ENCODE results near the gene EGFR. TPM values are rescaled to one million over a fixed set of nuclear protein-coding genes. Genes with fewer than 3 reads are reported as not detected.

The EGFR gene
- total and polyA plus RNA-seq, 2 donors (not counting 3 experiments of a cell fraction or from before 2014, with no cell fraction given): 1.5 to 4.1 TPM

DNA sequence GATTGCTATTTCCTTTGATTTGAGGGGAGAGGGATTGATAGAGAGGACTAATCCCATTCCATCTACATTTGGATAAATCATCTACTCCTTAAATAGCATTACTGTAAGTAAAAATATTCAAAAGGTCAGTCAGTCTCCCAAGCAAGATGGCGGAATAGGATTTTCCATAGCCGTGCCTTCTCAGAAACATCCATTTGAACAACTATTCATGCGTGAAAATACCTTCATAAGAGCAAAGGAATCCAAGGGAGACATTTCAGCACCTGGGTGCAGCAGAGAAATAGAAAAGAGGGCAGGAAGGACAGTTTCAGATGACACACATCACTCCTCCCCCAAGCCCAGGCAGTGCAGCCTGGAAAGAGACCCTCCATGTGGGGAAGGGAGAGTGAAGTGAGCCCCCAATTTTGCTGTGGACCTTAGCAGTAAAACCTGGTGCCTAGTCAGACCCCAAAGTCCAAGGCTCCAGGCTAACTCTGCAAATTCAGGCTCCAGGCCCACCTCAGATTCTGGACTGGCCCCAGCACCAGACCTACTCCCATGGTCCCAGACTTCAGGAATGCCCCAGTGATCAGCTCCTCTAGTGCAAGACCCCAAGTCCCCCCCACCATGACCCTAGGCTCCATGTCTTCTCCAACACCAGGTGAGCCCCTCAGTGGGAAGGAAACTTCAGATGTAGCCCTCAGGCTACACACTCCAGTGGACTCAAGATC is 242.0 kb downstream of the EGFR start:
- Histone ChIP-seq H2AFZ (ENCODE audit: low read depth, low read length) (no peak overlapping the region), H3K9me1 (replicated peaks; ENCODE audit: control insufficient read depth, extremely low read depth, insufficient read depth, low read length) (no peaks in the 10 kb centered on the region), H4K20me1 (replicated peaks; ENCODE audit: control insufficient read depth, extremely low read depth, insufficient read depth, low read length) (no peaks in the 10 kb centered on the region), H3K27ac (ENCODE audit: insufficient read depth, low read depth, low read length) (no peak overlapping the region), H3K4me1 (ENCODE audit: control insufficient read depth, extremely low read depth, insufficient read depth, low read length) (no peaks in the 10 kb centered on the region), H3K36me3 (ENCODE audit: control insufficient read depth in 2 of 2, extremely low read depth in 1 of 2, insufficient read depth in 2 of 2, low read length in 2 of 2) (no peaks in the 10 kb centered on the region), H3K4me3 (replicated peaks in 1 of 3; ENCODE audit: insufficient read depth in 1 of 3, low read depth in 1 of 3, low read length in 3 of 3) (no peak overlapping the region), H3K4me2 (ENCODE audit: insufficient read depth, low read length) (no peak overlapping the region), H3K79me2 (ENCODE audit: control insufficient read depth, insufficient read depth, low read length) (no peaks in the 10 kb centered on the region), H3K27me3 (ENCODE audit: control insufficient read depth in 2 of 2, insufficient read depth in 2 of 2, low read length in 2 of 2) (peaks cover 18 to 47% of the 10 kb centered on the region in 2 experiments), H3K9me3 (replicated peaks; ENCODE audit: control insufficient read depth, insufficient read depth, low read length) (no peaks in the 10 kb centered on the region), H3K9ac (replicated peaks; ENCODE audit: extremely low read depth, insufficient read depth, low read length) (no peak overlapping the region)
- ChIA-PET POLR2A (no interaction called here), CTCF (interaction anchor here (1.1 kb wide), 1 partner anchor 9 kb away, joined by 3 read pairs; no protein-coding TSS in a partner anchor)
- FAIRE-seq (no peak), DNase-seq (ENCODE audit: low read depth, low spot score) (no peak)
- intact Hi-C loops (cut with micrococcal nuclease) (no loop called here), dilution Hi-C loops (cut with MboI; ENCODE audit: extremely low pct_ligation_motif_present, low sequenced_read_pairs) (no loop called here)
- BruUV-seq (replicated peaks): no TSS peak
- TF ChIP-seq MYC (IDR thresholded peaks at IDR 0.05; ENCODE audit: low read depth, low read length): no peak
- TF ChIP-seq GATA2 (IDR thresholded peaks at IDR 0.05; ENCODE audit: insufficient read depth, insufficient read length, low read depth, low read length): no peak
- TF ChIP-seq EZH2 (IDR thresholded peaks at IDR 0.05; ENCODE audit: borderline replicate concordance, low read depth, low read length, severe bottlenecking): no peak
- no peak for TF ChIP-seq JUN (IDR thresholded peaks at IDR 0.05; ENCODE audit: borderline replicate concordance, insufficient read depth, insufficient read length, low read depth)
- no peak for TF ChIP-seq POLR2AphosphoS5 (IDR thresholded peaks at IDR 0.05; ENCODE audit: insufficient read depth, low read depth, low read length)
- TF ChIP-seq POLR2A (IDR thresholded peaks at IDR 0.05; ENCODE audit: low read depth, low read length): no peak
- no peak for TF ChIP-seq FOS (IDR thresholded peaks at IDR 0.05; ENCODE audit: borderline replicate concordance, insufficient read depth, low read length)
- TF ChIP-seq, protein P1, sequence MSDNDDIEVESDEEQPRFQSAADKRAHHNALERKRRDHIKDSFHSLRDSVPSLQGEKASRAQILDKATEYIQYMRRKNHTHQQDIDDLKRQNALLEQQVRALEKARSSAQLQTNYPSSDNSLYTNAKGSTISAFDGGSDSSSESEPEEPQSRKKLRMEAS (IDR thresholded peaks at IDR 0.05; ENCODE audit: insufficient read depth, insufficient read length): no peak
- TF ChIP-seq, protein P2, sequence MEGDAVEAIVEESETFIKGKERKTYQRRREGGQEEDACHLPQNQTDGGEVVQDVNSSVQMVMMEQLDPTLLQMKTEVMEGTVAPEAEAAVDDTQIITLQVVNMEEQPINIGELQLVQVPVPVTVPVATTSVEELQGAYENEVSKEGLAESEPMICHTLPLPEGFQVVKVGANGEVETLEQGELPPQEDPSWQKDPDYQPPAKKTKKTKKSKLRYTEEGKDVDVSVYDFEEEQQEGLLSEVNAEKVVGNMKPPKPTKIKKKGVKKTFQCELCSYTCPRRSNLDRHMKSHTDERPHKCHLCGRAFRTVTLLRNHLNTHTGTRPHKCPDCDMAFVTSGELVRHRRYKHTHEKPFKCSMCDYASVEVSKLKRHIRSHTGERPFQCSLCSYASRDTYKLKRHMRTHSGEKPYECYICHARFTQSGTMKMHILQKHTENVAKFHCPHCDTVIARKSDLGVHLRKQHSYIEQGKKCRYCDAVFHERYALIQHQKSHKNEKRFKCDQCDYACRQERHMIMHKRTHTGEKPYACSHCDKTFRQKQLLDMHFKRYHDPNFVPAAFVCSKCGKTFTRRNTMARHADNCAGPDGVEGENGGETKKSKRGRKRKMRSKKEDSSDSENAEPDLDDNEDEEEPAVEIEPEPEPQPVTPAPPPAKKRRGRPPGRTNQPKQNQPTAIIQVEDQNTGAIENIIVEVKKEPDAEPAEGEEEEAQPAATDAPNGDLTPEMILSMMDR (IDR thresholded peaks at IDR 0.05; ENCODE audit: extremely low read depth in 1 of 2, insufficient read depth in 1 of 2, low read depth in 1 of 2, low read length in 2 of 2): no peak

Data from endothelial cell of umbilical vein (primary cell).